Measurements from ENCODE around the gene GPR45.

GPR45 gene

GRCh38 chr2:105283532-105283931 lies 42.0 kb downstream of the GPR45 start:
- DNase-seq (ENCODE audit: low read depth), result no peak
- H3K4me3 ChIP-seq (ENCODE audit: low read depth, low read length), result no peak overlapping the region
- TF ChIP-seq POLR2A (IDR thresholded peaks at IDR 0.05; ENCODE audit: extremely low read depth, insufficient read length), result no peak
- TF ChIP-seq MAX (IDR thresholded peaks at IDR 0.05; ENCODE audit: low read depth, low read length), result no peak
- TF ChIP-seq, protein P1, sequence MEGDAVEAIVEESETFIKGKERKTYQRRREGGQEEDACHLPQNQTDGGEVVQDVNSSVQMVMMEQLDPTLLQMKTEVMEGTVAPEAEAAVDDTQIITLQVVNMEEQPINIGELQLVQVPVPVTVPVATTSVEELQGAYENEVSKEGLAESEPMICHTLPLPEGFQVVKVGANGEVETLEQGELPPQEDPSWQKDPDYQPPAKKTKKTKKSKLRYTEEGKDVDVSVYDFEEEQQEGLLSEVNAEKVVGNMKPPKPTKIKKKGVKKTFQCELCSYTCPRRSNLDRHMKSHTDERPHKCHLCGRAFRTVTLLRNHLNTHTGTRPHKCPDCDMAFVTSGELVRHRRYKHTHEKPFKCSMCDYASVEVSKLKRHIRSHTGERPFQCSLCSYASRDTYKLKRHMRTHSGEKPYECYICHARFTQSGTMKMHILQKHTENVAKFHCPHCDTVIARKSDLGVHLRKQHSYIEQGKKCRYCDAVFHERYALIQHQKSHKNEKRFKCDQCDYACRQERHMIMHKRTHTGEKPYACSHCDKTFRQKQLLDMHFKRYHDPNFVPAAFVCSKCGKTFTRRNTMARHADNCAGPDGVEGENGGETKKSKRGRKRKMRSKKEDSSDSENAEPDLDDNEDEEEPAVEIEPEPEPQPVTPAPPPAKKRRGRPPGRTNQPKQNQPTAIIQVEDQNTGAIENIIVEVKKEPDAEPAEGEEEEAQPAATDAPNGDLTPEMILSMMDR (IDR thresholded peaks at IDR 0.05; ENCODE audit: low read depth, low read length), result no peak
- no peak for TF ChIP-seq MYC (IDR thresholded peaks at IDR 0.05; ENCODE audit: low read depth, low read length)

DNA sequence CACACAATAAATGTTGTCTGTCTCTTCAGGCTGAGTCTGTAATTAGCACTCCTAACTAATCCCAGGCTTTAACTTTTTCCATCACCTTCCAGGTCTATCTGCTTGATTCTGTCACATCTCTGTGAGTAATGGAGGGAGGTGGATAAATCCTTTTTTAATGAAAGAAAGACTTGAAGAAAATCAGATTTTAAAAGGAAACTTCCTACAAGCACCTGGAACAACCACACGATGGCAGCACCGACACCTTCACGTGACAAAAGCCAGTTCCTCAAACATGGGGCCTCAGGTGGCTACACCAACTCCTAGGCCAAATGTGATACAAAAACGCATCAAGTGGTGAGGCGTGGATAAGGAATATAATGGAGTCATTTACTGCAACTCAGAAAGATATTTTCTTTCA lies 46.1 kb downstream of the GPR45 start:
- H3K4me3 ChIP-seq (ENCODE audit: low read depth, low read length), result no peak overlapping the region
- TF ChIP-seq POLR2A (IDR thresholded peaks at IDR 0.05; ENCODE audit: extremely low read depth, insufficient read length) (no peak), MAX (IDR thresholded peaks at IDR 0.05; ENCODE audit: low read depth, low read length) (peak; percentile 39; the same call in 1 of the 2 replicates), MYC (IDR thresholded peaks at IDR 0.05; ENCODE audit: low read depth, low read length) (no peak; the same call in 1 of the 2 replicates)
- TF ChIP-seq, protein P1 (IDR thresholded peaks at IDR 0.05; ENCODE audit: low read depth, low read length), result peak; percentile 43
- peak; percentile 65 for DNase-seq (ENCODE audit: low read depth)

GRCh38 chr2:105288133-105288532 lies 46.6 kb downstream of the GPR45 start:
- H3K4me3 ChIP-seq (ENCODE audit: low read depth, low read length), result no peak overlapping the region
- TF ChIP-seq, protein P1 (IDR thresholded peaks at IDR 0.05; ENCODE audit: low read depth, low read length), result no peak
- TF ChIP-seq POLR2A (IDR thresholded peaks at IDR 0.05; ENCODE audit: extremely low read depth, insufficient read length) (no peak), MYC (IDR thresholded peaks at IDR 0.05; ENCODE audit: low read depth, low read length) (no peak), MAX (IDR thresholded peaks at IDR 0.05; ENCODE audit: low read depth, low read length) (no peak)
- DNase-seq (ENCODE audit: low read depth), result no peak

- TF ChIP-seq POLR2A (IDR thresholded peaks at IDR 0.05; ENCODE audit: extremely low read depth, insufficient read length), result no peak
- TF ChIP-seq MAX (IDR thresholded peaks at IDR 0.05; ENCODE audit: low read depth, low read length), result no peak
- TF ChIP-seq, protein P1 (IDR thresholded peaks at IDR 0.05; ENCODE audit: low read depth, low read length), result no peak
- no peak for TF ChIP-seq MYC (IDR thresholded peaks at IDR 0.05; ENCODE audit: low read depth, low read length)
- no peak overlapping the region for H3K4me3 ChIP-seq (ENCODE audit: low read depth, low read length)
- no peak for DNase-seq (ENCODE audit: low read depth)
These were observed 49.6 kb downstream of the GPR45 start for GRCh38 chr2:105290981-105291660.

DNA sequence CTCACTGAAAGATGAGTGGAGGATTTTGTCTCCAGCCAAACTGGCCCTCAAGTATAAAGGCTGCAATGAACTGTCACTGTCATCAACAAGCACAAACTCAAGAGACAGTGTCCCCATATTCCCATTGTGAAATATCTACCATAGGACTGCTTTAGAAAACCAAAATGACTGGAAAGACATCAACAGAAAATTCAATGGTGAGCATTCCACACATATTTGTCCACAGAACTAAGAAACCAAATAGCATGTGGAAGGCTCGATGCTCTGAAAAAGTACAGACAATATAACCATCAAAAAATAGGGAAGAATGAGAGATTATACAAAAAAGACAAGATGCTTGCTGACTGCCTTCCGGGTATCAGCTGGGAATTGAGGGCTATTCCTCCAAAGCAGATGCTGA lies 50.4 kb downstream of the GPR45 start:
- no peak overlapping the region for H3K4me3 ChIP-seq (ENCODE audit: low read depth, low read length)
- TF ChIP-seq MYC (IDR thresholded peaks at IDR 0.05; ENCODE audit: low read depth, low read length), result no peak
- TF ChIP-seq POLR2A (IDR thresholded peaks at IDR 0.05; ENCODE audit: extremely low read depth, insufficient read length), result no peak
- no peak for TF ChIP-seq MAX (IDR thresholded peaks at IDR 0.05; ENCODE audit: low read depth, low read length)
- TF ChIP-seq, protein P1 (IDR thresholded peaks at IDR 0.05; ENCODE audit: low read depth, low read length), result no peak
- DNase-seq (ENCODE audit: low read depth), result no peak
